CD14-positive monocyte (primary cell): ENCODE measurements around the gene ZDHHC14. TPM values are rescaled to one million over a fixed set of nuclear protein-coding genes. Genes with fewer than 3 reads are reported as not detected.
A peak's percentile ranks its signal among the peaks of the same experiment; 100 is the strongest.

Source experiments
- DNase-seq, 3 donors: peaks; one replicate each; pipeline ENCODE4 v3.0.0-alpha.2; 2011 to 2022
- H2AFZ ChIP-seq: 2 replicates; pipeline ENCODE4 v1.6.0; 2012; ENCODE audit warnings: mild to moderate bottlenecking, low read depth, low read length, inconsistent platforms; ENCODE audit not compliant: insufficient read depth, poor library complexity, severe bottlenecking
- H3K27ac ChIP-seq, 2 donors: 1 replicate in 1 of 2; 2 replicates in 1 of 2; pipeline ENCODE4 v1.5.1; 2012 to 2013; ENCODE audit warnings: low read length in 2 of 2, control low read depth in 1 of 2, inconsistent platforms in 1 of 2, low read depth in 1 of 2, mild to moderate bottlenecking in 1 of 2
- H3K27me3 ChIP-seq, 2 donors: one replicate each; pipeline versions ENCODE4 v1.6.0 to v1.6.1; 2011 to 2013; ENCODE audit warnings: low read length in 2 of 2; ENCODE audit not compliant: control insufficient read depth in 2 of 2, insufficient read depth in 2 of 2
- H3K36me3 ChIP-seq, 2 donors: replicated peaks in 1 of 2; 1 replicate in 1 of 2; 2 replicates in 1 of 2; pipeline versions ENCODE4 v1.5.1 to v1.6.1; 2012 to 2013; ENCODE audit warnings: low read length in 2 of 2, control low read depth in 1 of 2, inconsistent platforms in 1 of 2, mild to moderate bottlenecking in 1 of 2; ENCODE audit not compliant: insufficient read depth in 2 of 2, control insufficient read depth in 1 of 2
- H3K4me1 ChIP-seq, 2 donors: 1 replicate in 1 of 2; 2 replicates in 1 of 2; pipeline versions ENCODE4 v1.5.1 to v1.6.1; 2012 to 2013; ENCODE audit warnings: low read length in 2 of 2, control low read depth in 1 of 2, inconsistent platforms in 1 of 2, mild to moderate bottlenecking in 1 of 2, moderate library complexity in 1 of 2; ENCODE audit not compliant: insufficient read depth in 2 of 2, control insufficient read depth in 1 of 2
- H3K4me2 ChIP-seq: replicated peaks from 2 replicates; pipeline ENCODE3; 2012; ENCODE audit warnings: low read length, moderate library complexity, mild to moderate bottlenecking; ENCODE audit not compliant: poor library complexity, severe bottlenecking; ENCODE audit errors: extremely low read depth
- H3K4me3 ChIP-seq, 3 experiments: fragments of 200-600 bp in 1 of 3; sonication (generic) in 1 of 3; replicated peaks in 1 of 3; 1 replicate in 2 of 3; 2 replicates in 1 of 3; pipeline ENCODE4 v1.5.1; 2011 to 2013; ENCODE audit warnings: low read length in 3 of 3, mild to moderate bottlenecking in 3 of 3, control low read depth in 2 of 3, low read depth in 2 of 3, inconsistent platforms in 1 of 3, moderate library complexity in 1 of 3
- H3K79me2 ChIP-seq: 2 replicates; pipeline ENCODE4 v1.6.0; 2012; ENCODE audit warnings: mild to moderate bottlenecking, control low read depth, inconsistent platforms, low read length, moderate library complexity; ENCODE audit not compliant: insufficient read depth
- H3K9ac ChIP-seq: 2 replicates; pipeline ENCODE4 v1.6.0; 2017; ENCODE audit warnings: low read length, mild to moderate bottlenecking; ENCODE audit not compliant: insufficient read depth, poor library complexity, severe bottlenecking
- H3K9me3 ChIP-seq, 2 donors: replicated peaks in 1 of 2; 1 replicate in 1 of 2; 2 replicates in 1 of 2; pipeline versions ENCODE4 v1.5.1 to v1.6.1; 2012 to 2013; ENCODE audit warnings: low read length in 2 of 2, control low read depth in 1 of 2; ENCODE audit not compliant: control insufficient read depth in 1 of 2, insufficient read depth in 1 of 2
- H4K20me1 ChIP-seq: 2 replicates; pipeline ENCODE4 v1.6.0; 2012; ENCODE audit warnings: mild to moderate bottlenecking, low read length, control low read depth, moderate library complexity; ENCODE audit not compliant: insufficient read depth
- H3K27ac Mint-ChIP-seq, 7 donors: one replicate each; pipeline ENCODE4 v1.8.0; 2020; ENCODE audit warnings: mild to moderate bottlenecking in 7 of 7, mixed read lengths in 7 of 7, moderate library complexity in 6 of 7, inconsistent platforms in 2 of 7
- H3K27me3 Mint-ChIP-seq, 3 donors: one replicate each; pipeline ENCODE4 v1.8.0; 2021 to 2022; ENCODE audit warnings: low read depth in 3 of 3, mild to moderate bottlenecking in 3 of 3, mixed read lengths in 3 of 3, moderate library complexity in 3 of 3, inconsistent platforms in 1 of 3
- H3K36me3 Mint-ChIP-seq, 2 donors: one replicate each; pipeline ENCODE4 v1.8.0; 2020; ENCODE audit warnings: mixed read lengths in 2 of 2, inconsistent platforms in 1 of 2, mild to moderate bottlenecking in 1 of 2
- H3K4me1 Mint-ChIP-seq: one replicate; pipeline ENCODE4 v1.8.0; 2020; ENCODE audit warnings: mild to moderate bottlenecking, mixed read lengths
- H3K4me3 Mint-ChIP-seq, 2 donors: one replicate each; pipeline ENCODE4 v1.8.0; 2020; ENCODE audit warnings: mild to moderate bottlenecking in 2 of 2, mixed read lengths in 2 of 2, moderate library complexity in 1 of 2
- H3K9me3 Mint-ChIP-seq, 7 donors: one replicate each; pipeline ENCODE4 v1.8.0; 2020 to 2022; ENCODE audit warnings: mixed read lengths in 7 of 7, mild to moderate bottlenecking in 6 of 7, moderate library complexity in 6 of 7, inconsistent platforms in 2 of 7
- CTCF ChIP-seq: fragments of 200-600 bp; IDR thresholded peaks from one replicate; pipeline ENCODE4 v1.8.0; 2022; ENCODE audit warnings: antibody characterized with exemption, mild to moderate bottlenecking
- WGBS: methylation state at CpG from one replicate; pipeline ENCODE4 v1.1.5; 2013; ENCODE audit warnings: missing lambda C conversion rate; ENCODE audit not compliant: insufficient coverage; 5-methylcytosine and 5-hydroxymethylcytosine counted together
- intact Hi-C, 2 donors: fragments of 100-400 bp; cut with micrococcal nuclease; formaldehyde crosslinking; loops; one replicate each; pipeline versions ENCODE4 v1.15.0 to v1.15.1; 2023
- polyA plus RNA-seq, 3 donors: library from polyadenylated mRNA; depleted of rRNA in 1 of 3; unstranded in 2 of 3; stranded (reverse) in 1 of 3; fragments of 300-500 nt in 2 of 3; fragments of >200 nt in 1 of 3; fragmentation: Illumina TruSeq in 2 of 3; gene quantifications; 1 replicate in 2 of 3; 2 replicates in 1 of 3; pipeline ENCODE4 v1.2.3, GENCODE V29; 2012 to 2021

Gene ZDHHC14
- polyA plus RNA-seq, 3 donors = 0.30 to 1.7 (median 0.93) TPM

- H3K4me1 ChIP-seq = peaks cover 24 to 28% of the 10 kb centered on the region in 2 donors
- H3K27me3 ChIP-seq = no peaks in the 10 kb centered on the region
- H3K36me3 ChIP-seq = no peaks in the 10 kb centered on the region
- no peak overlapping the region for H3K4me2 ChIP-seq
- H4K20me1 ChIP-seq = no peaks in the 10 kb centered on the region
- intact Hi-C loops = loop anchor here (5.0 kb wide), 1 partner anchor 352 kb away; no protein-coding TSS in a partner anchor
- WGBS = no CpG with 5 or more reads among the region's 3 CpGs
- no peak overlapping the region for H3K4me3 ChIP-seq
- Mint-ChIP-seq H3K27ac (peak overlapping the region in 2 of 7 donors; percentile 59 to 67), H3K4me1 (peaks cover 27% of the 10 kb centered on the region), H3K9me3 (peaks cover 0 to 2% (median 0%) of the 10 kb centered on the region in 7 donors), H3K4me3 (peak overlapping the region in 1 of 2 donors; percentile 68), H3K36me3 (peaks cover 0 to 2% of the 10 kb centered on the region in 2 donors), H3K27me3 (no peaks in the 10 kb centered on the region)
- peak overlapping the region; percentile 43 for H2AFZ ChIP-seq
- H3K9me3 ChIP-seq = no peaks in the 10 kb centered on the region
- no peak overlapping the region for H3K27ac ChIP-seq
- H3K9ac ChIP-seq = no peak overlapping the region
- no peak for DNase-seq
- no peak for TF ChIP-seq CTCF
- H3K79me2 ChIP-seq = no peaks in the 10 kb centered on the region
These were observed 288.3 kb downstream of the ZDHHC14 start for GRCh38 chr6:157669323-157669722.

GRCh38 chr6:157669747-157670216 lies 288.8 kb downstream of the ZDHHC14 start:
- intact Hi-C loops = loop anchor here (5.0 kb wide), 1 partner anchor 352 kb away; no protein-coding TSS in a partner anchor
- Mint-ChIP-seq H3K9me3 (no peaks in the 10 kb centered on the region), H3K27ac (peak overlapping the region in 3 of 7 donors; percentile 56 to 69 (median 59)), H3K27me3 (no peaks in the 10 kb centered on the region), H3K4me1 (peaks cover 27% of the 10 kb centered on the region), H3K4me3 (peak overlapping the region in 1 of 2 donors; percentile 68), H3K36me3 (peaks cover 0 to 2% of the 10 kb centered on the region in 2 donors)
- Histone ChIP-seq H3K9me3 (no peaks in the 10 kb centered on the region), H4K20me1 (no peaks in the 10 kb centered on the region), H2AFZ (peak overlapping the region; percentile 43), H3K9ac (no peak overlapping the region), H3K4me1 (peaks cover 24 to 28% of the 10 kb centered on the region in 2 donors), H3K27me3 (no peaks in the 10 kb centered on the region), H3K4me3 (no peak overlapping the region), H3K4me2 (peak overlapping the region; percentile 28), H3K36me3 (no peaks in the 10 kb centered on the region), H3K27ac (no peak overlapping the region), H3K79me2 (no peaks in the 10 kb centered on the region)
- no peak for TF ChIP-seq CTCF
- 12% methylated on average over 14 of the region's 14 CpGs for WGBS
- DNase-seq = peak in 1 of 3 donors; percentile 15
